Adipose tissue (tissue), 3 donors: ENCODE data around the gene NUDT21. TPM values are rescaled to one million over a fixed set of nuclear protein-coding genes. Genes with fewer than 3 reads are reported as not detected.
A peak's percentile ranks its signal among the peaks of the same experiment; 100 is the strongest.
"Not testable (repeated sequence)": the region's sequence is repeated elsewhere in the genome, so short reads cannot be mapped to it uniquely, and the experiment has no call there.

Experiments used
- H3K27ac ChIP-seq: one replicate; pipeline ENCODE4 v1.5.1; 2013; ENCODE audit warnings: low read depth, low read length
- WGBS, 3 donors: extraction: QIAGEN DNeasy Blood & Tissue Kit; methylation state at CpG; one replicate each; pipeline ENCODE4 v1.1.7; 2013; 5-methylcytosine and 5-hydroxymethylcytosine counted together
- polyA plus RNA-seq, 3 donors: library from polyadenylated mRNA; stranded (reverse); fragments of 200-250 nt; gene quantifications; one replicate each; pipeline ENCODE4 v1.2.3, GENCODE V29; 2013
- donor health status: healthy with polysubstance abuse.
- donor health status: Bipolar disorder and iron deficiency.
- donor health status: healthy.

NUDT21 gene
- polyA plus RNA-seq = 10 to 100 TPM; 34.2 to 40.4 (median 34.4) TPM

DNA sequence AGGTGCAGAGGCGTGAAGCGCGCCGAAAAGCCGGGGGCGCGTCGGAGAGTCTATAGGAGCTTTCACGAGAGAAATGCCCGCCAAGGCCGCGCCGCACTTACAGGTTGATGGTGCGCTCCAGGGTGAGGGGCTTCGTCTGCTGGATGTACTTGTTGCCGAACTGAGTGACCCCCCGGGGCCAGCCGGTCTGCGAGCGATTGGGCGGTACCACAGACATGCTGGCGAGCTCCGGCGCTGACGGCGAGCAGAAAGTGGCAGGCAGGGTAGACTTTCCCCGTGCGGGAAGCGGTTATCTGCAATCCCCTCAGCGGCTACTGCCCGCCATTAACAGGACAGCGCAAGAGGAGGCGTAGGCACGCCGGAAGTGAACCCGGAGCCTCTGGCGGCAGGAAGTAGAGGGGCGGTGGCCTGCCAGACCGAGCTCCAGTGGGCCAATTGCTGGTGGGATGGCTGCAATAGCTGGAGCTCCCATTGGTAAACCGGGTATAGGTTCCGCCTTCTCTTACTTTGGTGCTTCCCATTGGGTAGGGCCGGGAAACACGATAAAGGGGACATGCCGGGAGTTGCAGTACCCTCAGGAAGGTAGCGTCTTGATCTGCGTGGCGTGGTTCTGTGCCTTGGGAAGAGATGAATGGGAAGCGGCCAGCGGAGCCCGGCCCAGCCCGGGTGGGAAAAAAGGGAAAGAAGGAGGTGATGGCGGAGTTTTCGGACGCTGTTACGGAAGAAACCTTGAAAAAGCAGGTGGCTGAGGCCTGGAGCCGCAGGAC, at the start of gene NUDT21, which contains the start of gene OGFOD1:
Gene NUDT21, minus strand, starts transcription at position 347 of the 767 bp plus-strand sequence. Its CDS starts 130 bp downstream, at position 217.
Gene OGFOD1, plus strand, starts transcription at position 569 of the 767 bp plus-strand sequence. Its CDS starts 59 bp downstream, at position 628.
- WGBS, 3 donors = 0% methylated on average over 56 of the region's 56 CpGs

DNA sequence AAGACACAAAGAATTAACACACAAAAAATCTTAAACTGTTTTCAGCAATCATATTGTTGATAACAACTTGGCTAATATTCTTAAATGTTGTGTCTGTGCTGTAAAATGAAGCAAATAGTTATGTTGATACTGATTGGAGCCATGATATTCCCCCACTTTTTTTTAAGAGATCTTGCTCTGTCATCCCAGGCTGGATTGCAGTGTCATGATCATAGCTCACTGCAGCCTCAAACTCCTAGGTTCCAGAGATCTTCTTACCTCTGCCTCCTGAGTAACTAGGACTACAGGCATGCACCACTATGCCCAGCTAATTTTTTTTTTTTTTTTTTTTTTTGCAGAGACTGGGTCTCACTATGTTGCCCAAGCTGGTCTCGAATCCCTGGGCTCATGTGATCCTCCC, 42.7 kb upstream of the NUDT21 start:
- H3K27ac ChIP-seq = no peak overlapping the region
- WGBS, 3 donors = 100% methylated on average over 1 of the region's 1 CpG

More for the DNA sequence above, at the start of gene NUDT21, which contains the start of gene OGFOD1:
- peak within 1 kb of the TSS; percentile 6 for H3K27ac ChIP-seq

DNA sequence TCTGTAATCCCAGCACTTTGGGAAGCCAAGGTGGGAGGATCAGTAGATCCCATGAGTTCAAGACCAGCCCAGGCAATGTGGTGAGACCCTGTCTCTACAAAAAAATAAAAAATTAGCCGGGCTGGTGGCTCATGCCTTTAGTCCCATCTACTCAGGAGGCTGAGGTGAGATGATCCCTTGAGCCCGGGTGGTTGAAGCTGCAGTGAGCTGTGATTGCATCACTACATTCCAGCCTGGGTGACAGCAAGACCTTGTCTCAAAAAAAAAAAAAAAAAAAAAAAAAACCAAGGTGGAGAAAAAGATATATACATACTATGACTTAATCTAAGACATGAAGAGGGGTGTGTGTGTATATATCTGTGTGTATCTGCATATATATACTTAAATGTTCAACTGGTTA, 42.0 kb upstream of the NUDT21 start:
- no peak overlapping the region for H3K27ac ChIP-seq
- WGBS, 3 donors = 85 to 90% (median 85%) methylated on average over 2 of the region's 2 CpGs

DNA sequence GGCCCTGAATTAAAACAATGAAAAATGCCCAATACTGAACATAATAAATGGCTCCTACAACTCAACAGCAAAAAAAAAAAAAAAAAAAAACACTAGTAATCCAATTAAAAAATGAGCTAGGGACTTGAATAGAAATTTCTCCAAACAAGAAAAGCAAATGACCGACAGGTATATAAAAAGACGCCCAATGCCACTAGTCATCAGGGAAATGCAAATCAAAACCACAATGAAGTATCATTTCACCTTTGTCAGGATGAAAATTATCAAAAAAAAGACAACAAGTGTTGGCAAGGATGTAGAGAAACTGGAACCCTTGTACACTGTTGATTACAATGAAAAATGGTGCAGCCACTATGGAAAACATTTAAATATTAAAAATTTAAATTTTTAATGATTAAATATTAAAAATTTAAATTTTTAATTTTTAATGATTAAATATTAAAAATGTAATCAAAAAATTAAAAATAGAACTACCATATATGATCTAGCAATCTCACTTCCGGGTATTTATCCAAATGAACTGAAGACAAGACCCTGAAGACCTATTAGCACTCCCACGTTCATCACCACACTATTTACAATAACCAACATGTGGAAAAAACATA, 40.6 kb upstream of the NUDT21 start:
- 94 to 96% (median 95%) methylated on average over 4 of the region's 4 CpGs for WGBS, 3 donors
- no peak overlapping the region for H3K27ac ChIP-seq

DNA sequence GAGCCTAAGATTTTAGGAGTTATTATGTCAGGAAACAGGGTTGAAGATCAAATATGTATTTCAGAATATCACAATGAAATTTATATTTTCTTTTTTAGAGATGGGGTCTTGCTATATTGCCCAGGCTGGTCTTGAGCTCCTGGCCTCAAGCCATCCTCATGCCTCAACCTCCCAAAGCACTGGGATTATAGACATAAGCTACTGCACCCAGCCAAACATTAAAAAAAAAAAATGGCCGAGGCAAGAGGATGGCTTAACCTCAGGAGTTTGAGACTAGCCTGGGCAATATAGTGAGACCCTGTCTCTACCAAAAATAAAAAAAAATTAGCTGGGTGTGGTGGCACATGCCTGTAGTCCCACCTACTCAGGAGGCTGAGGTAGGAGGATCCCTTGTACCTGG, 37.7 kb upstream of the NUDT21 start:
- H3K27ac ChIP-seq = not testable (repeated sequence)
- 95 to 98% (median 97%) methylated on average over 1 of the region's 1 CpG for WGBS, 3 donors

DNA sequence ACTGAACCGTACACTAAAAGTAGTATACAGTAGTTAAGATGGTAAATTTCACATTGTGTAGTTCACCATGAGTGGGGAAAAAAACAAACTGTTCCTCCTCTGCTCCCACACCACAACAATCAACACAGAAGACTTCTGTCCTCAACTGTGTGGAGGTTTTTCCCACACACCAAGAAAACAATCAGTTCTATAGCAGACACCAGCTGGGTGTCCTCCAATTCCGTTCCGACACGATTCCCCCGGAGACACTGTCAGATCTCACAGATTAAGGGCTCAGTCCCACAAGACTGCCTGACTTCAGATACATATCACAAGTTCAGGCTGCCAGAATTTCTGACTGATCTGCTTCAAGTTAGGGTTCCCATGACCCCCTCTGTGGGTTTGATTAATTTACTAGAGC, 36.9 kb upstream of the NUDT21 start:
- H3K27ac ChIP-seq = no peak overlapping the region
- WGBS, 3 donors = 72 to 78% (median 77%) methylated on average over 5 of the region's 5 CpGs

DNA sequence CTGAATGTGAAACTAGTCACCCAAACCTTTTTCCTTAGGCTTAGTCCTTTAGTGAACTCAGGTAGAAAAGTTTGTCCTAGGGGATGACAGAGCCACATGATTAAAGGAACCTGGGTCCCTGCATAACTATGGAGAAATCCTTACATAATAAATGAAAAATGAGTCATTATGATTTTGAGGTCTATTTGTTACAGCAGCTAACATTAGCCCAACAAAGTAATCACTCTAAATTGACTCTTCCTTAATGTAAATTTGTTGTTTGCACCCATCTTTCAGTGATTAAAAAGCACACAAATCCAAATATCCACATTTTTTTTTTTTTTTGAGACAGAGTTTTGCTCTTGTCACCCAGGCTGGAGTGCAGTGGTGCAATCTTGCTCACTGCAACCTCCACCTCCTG, 32.3 kb upstream of the NUDT21 start:
- H3K27ac ChIP-seq = no peak overlapping the region

DNA sequence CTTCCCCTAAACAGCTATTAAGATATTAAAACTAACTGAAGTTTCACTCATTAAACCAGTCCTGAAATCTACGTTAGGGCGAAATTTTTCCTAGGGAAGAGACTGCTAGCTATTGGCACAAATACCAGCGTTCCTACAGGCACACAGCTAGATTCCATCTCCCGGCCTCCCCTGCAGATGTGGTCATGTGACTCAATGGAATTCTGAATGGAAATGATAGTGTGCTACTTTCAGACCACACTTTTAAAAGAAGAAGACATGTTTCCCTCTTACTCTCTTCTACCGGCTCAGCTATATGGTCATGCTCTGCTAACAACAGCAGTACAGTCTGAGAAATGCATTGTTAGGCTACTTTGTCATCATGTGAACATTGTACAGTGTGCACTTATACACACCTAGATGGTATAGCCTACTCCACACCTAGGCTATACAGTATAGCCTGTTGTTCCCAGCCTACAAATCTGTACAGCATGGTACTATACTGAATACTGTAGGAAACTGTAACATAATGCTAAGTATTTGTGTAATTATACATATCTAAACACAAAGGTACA, 31.6 kb upstream of the NUDT21 start:
- 87 to 89% (median 88%) methylated on average over 5 of the region's 5 CpGs for WGBS, 3 donors
- no peak overlapping the region for H3K27ac ChIP-seq

DNA sequence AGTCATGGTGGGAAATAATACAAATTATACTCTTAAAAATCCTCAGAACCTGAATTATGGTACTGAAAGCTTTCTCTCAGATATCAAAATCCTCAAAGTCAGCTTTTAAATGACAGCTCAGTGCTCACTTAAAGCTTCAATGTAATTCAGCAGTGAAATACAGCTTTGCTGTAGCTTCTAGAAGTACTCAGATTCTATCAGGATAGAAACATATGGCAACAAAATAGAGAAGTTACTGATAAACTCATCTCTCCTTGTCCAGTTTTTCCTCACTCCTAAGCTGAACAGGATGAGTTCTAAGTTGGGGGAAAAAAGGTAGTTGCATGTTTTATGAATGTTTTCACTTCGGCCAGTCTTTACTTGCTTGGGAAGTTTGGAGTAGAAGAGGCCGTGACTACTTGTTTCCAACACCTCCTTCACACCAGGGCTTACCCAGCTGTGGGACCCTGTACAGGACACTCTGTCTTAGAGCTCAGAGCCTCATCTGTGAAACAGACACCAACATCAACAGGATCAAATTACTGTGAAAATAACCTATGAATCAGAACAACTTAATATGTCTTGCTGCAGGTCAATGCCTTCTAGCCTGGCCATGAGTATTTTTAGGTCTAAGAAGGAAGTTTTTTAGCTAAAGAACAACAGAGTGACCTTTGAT, 30.5 kb upstream of the NUDT21 start:
- WGBS, 3 donors = 92 to 95% (median 95%) methylated on average over 2 of the region's 2 CpGs
- H3K27ac ChIP-seq = no peak overlapping the region

DNA sequence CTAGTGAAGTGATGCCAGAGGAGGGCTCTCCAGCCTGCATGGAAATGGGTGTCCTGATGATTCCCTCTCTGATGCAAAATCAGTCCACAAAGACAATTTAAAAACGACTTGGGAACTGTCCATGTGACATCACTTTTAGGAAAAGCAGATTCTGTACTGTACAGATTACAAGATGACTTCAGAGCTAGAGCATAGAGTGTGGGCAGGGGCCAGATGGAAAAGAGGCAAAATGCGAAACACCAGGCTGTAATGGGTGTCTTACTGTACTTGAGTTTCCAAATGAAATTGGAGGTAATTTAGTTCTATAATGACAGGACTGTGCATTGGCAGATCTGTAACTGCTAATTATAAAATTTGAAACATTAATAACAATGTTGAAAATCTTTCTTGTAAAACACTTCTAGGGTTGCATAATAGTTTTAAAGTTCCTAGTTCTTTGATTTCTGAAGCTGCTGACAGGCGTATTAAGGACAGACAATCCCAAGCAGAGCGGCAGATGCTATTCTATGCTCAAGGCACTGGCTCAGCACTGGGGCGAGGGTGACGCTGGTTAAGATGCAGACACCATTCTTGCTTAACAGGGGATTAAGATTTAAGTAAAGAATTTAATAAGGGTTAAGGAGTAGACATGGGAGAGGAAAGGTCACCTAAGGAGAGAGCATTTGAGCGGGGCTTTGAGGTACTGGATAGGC, 29.8 kb upstream of the NUDT21 start:
- no peak overlapping the region for H3K27ac ChIP-seq
- 80 to 82% (median 80%) methylated on average over 7 of the region's 7 CpGs for WGBS, 3 donors

DNA sequence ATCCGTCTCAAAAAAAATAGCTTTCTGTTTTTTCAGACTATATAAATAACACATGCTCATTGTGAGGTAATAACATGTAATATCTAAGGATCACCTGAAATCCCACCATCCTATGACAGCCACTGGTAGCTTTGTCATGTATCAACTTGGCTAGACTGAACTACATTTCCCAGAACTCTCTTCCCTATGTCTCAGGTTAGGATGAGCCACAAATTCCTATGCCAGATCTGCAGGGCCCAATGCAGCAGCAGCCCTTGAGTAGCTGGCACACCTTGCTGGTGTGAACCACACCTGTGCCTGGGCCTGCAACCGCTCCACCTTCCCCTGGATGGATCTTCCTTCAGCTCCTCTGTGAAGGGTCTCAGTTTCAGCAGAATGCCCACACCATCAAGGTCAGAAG, 28.3 kb upstream of the NUDT21 start:
- no peak overlapping the region for H3K27ac ChIP-seq
- 95 to 97% (median 95%) methylated on average over 2 of the region's 2 CpGs for whole genome bisulfite sequencing, 3 donors

DNA sequence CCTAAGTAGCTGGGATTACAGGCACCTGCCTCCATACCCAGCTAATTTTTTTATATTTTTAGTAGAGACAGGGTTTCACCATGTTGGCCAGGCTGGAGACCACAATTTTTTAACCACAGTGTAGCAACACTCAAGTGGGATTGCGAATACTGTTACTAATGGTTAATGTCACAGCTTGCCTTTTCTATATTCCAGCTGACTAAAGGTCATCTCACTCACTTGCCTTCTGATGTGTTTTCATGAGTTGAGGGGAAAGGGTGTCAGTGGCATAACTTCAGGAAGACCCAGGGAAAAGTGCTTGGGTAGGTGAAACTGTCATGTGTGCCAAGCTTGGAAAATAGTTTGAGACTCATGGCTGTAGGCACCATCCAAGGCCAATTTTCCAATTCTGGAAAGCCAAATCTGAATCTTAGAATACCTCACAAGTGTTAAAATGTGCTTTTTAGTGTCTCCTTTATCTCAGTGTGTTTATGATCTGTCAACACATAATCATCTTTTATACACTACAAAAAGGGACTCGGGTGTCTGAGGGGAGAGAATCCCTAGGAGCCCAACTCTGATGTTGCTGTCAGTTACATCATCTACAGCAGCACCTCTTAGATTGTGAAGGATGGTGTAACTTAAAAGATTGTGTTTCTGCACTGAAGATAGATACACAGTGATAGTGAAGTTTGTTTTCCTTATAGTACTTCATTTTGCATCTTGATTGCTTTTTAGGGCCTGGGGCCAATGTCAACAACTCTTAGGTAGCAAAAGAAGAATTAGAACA, 27.3 kb upstream of the NUDT21 start:
- 60 to 91% (median 74%) methylated on average over 2 of the region's 2 CpGs for WGBS, 3 donors

DNA sequence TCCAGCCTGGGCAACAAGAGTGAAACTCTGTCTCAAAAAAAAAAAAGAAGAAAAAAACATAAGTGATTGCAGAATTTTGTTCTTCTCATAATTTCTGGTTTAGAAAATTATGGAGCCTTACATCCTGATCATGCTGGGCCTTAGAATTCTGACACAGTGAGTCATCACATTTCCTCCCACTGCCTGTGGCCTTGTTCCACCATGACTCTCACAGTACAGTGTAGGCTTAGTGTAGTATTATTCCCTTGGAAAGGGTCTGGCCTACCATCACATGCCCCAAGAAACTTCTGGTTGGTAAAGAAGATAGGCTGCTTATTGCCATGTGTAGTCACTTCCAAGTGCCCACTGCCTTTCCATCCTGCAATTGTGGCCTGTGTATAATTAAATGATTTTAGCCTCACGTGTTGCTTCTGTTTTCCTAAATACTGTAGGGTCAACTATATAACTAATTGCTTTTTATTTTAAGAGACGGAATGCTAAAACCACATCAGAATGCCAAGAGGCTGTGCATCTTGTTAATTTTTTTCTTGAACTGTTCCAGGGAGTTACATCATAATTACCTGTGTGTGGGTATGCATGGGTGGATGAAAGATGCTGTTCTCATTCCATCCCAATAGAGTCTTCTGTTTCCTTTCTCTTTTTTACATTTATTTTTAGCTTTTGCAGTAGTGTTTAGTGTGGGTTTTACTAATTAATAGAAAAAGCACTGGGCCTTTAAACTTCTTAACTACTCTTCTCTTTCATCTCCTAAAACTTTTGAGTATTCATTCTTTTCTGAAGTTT, 26.2 kb upstream of the NUDT21 start:
- H3K27ac ChIP-seq = no peak overlapping the region
- WGBS, 3 donors = 87 to 93% (median 88%) methylated on average over 2 of the region's 2 CpGs

More for the DNA sequence above, 27.3 kb upstream of the NUDT21 start:
- no peak overlapping the region for H3K27ac ChIP-seq

DNA sequence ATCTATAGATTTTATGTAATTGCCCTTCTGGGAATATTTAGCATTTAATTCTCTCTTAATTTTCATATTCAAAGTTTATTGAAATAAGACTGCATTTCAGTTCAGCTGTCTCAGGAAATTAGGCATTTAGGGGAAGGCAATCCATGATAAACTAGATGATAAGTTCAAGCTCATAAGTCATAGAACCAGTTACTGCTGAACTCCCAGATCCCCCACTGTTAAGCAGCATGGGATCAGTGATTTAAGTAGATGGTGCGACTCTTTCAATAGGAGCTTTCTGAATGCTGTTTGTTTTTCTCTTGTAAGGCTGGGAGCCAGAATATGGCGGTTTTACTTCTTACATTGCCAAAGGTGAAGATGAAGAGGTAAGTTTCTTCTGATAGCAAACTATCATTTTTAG, 24.1 kb upstream of the NUDT21 start:
- 86 to 95% (median 94%) methylated on average over 2 of the region's 2 CpGs for WGBS, 3 donors
- no peak overlapping the region for H3K27ac ChIP-seq

DNA sequence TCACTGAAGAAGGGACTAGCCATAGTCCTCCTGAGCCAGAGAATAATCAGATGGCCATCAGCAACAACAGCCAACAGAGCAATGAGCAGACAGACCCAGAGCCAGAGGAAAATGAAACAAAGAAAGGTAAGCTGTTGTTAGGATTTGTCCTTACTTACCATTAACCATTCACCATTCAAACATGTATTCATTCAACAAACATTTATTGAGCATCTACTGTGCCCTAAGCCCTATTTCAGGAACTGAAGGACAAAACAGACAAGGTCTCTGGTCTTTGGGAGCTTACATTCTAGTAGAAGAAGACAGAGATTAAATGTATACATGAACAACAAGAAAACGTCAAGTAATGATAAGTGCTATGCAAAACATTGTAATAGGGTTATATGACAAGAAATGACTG, 19.5 kb upstream of the NUDT21 start:
- H3K27ac ChIP-seq = no peak overlapping the region
- WGBS, 3 donors = 89 to 97% (median 89%) methylated on average over 1 of the region's 1 CpG

DNA sequence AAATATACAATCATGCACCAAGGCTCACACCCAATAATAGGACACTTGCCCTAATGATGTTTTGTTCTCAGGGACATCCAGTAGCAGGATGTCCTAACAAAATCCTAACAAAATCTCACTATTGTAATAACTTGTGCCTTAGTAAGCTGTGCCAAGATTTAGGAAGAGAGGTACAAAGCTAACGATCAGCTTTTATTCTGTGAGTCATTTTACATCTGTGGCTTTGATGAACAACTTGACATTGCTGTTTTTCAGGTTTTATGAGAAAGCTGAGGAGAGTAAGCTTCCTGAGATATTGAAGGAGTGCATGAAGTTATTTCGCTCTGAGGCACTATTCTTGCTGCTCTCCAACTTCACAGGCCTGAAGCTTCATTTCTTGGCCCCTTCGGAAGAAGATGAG, 19.1 kb upstream of the NUDT21 start:
- H3K27ac ChIP-seq = no peak overlapping the region
- WGBS, 3 donors = 85 to 94% (median 89%) methylated on average over 3 of the region's 3 CpGs

DNA sequence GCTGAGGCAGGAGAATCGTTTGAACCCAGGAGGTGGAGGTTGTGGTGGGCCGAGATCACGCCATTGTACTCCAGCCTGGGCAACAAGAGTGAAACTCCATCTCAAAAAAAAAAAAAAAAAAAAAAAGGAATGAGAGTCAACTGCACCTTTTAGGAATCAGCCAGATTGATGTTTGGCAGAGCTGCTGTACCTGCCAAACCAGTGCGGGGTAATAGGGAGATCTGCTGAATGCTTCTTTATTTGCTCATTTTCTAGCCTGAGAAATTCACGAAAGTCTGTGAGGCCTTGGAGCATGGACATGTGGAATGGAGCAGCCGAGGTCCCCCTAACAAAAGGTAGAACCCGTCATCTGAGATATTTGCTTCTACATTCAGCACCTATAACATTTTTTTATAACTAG, 18.6 kb upstream of the NUDT21 start:
- WGBS, 3 donors = 88 to 99% (median 94%) methylated on average over 7 of the region's 7 CpGs
- no peak overlapping the region for H3K27ac ChIP-seq
